Activated T-cell treated with anti-CD3 and anti-CD28 coated beads for 48 hours (primary cell): ENCODE data around the gene DNAH8.
"Not testable (repeated sequence)": the region's sequence is repeated elsewhere in the genome, so short reads cannot be mapped to it uniquely, and the experiment has no call there.

ENCODE experiments used
- DNase-seq: peaks from one replicate; pipeline ENCODE4 v3.0.0-alpha.2; 2020; ENCODE audit warnings: low read depth

The DNAH8 gene

GRCh38 chr6:38906582-38906981, 191.5 kb downstream of the DNAH8 start:
- no peak for DNase-seq

- no peak for DNase-seq
Observed at GRCh38 chr6:38907264-38907663, 192.2 kb downstream of the DNAH8 start.

GRCh38 chr6:38909015-38909730, 194.1 kb downstream of the DNAH8 start:
- no peak for DNase-seq

GRCh38 chr6:38910207-38910606, 195.1 kb downstream of the DNAH8 start:
- DNase-seq = no peak

GRCh38 chr6:38912378-38912777, 197.3 kb downstream of the DNAH8 start:
- no peak for DNase-seq

- DNase-seq = no peak
Observed at GRCh38 chr6:38915205-38915925, 200.3 kb downstream of the DNAH8 start.

GRCh38 chr6:38921540-38921939, 206.4 kb downstream of the DNAH8 start:
- DNase-seq = not testable (repeated sequence)

GRCh38 chr6:38924791-38925509, 209.8 kb downstream of the DNAH8 start:
- no peak for DNase-seq

GRCh38 chr6:38929560-38929959, 214.4 kb downstream of the DNAH8 start:
- no peak for DNase-seq

GRCh38 chr6:38933426-38933825, 218.3 kb downstream of the DNAH8 start:
- no peak for DNase-seq

GRCh38 chr6:38935051-38935450, 219.9 kb downstream of the DNAH8 start:
- DNase-seq = no peak

- DNase-seq = no peak
Observed at GRCh38 chr6:38937839-38938613, 222.9 kb downstream of the DNAH8 start.

GRCh38 chr6:38938741-38939140, 223.6 kb downstream of the DNAH8 start:
- no peak for DNase-seq

GRCh38 chr6:38942442-38942841, 227.3 kb downstream of the DNAH8 start:
- no peak for DNase-seq

GRCh38 chr6:38942965-38943364, 227.9 kb downstream of the DNAH8 start:
- DNase-seq = no peak

GRCh38 chr6:38943964-38944363, 228.9 kb downstream of the DNAH8 start:
- no peak for DNase-seq

GRCh38 chr6:38944655-38945279, 229.7 kb downstream of the DNAH8 start:
- no peak for DNase-seq

- DNase-seq = no peak
Observed at GRCh38 chr6:38955861-38956260, 240.8 kb downstream of the DNAH8 start.

- DNase-seq = no peak
Observed at GRCh38 chr6:38957426-38957825, 242.3 kb downstream of the DNAH8 start.

- DNase-seq = no peak
Observed at GRCh38 chr6:38959138-38959537, 244.0 kb downstream of the DNAH8 start.

GRCh38 chr6:38968702-38969149, 253.6 kb downstream of the DNAH8 start:
- no peak for DNase-seq
